GM18526 (cell line): Measurements from ENCODE around the gene C1GALT1.

Experiments used
- POLR2A ChIP-seq: IDR thresholded peaks from 3 replicates; pipeline ENCODE4 v1.6.1; 2011; ENCODE audit not compliant: insufficient read length; ENCODE audit errors: extremely low read depth

C1GALT1 gene

GRCh38 chr7:7216279-7216678, 33.9 kb downstream of the C1GALT1 start:
- TF ChIP-seq POLR2A: no peak

DNA sequence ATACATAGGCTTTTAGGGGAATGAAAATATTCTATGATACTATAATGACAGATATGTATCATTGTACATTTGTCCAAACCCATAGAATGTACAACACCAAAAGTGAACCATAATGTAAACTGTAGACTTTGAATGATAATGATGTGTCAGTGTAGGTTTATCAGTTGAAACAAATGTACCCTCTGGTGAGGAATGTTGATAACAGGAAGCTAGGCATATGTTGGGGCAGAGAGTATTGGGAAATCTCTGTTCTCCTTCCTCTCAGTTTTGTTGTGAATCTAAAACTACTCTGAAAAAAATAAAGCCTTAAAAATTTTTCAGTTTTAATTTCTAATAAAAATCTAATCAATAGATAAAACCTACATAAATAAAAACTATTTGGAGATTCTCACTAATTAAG, 36.9 kb downstream of the C1GALT1 start:
- TF ChIP-seq POLR2A: no peak

- no peak for TF ChIP-seq POLR2A
These were observed 38.5 kb downstream of the C1GALT1 start for GRCh38 chr7:7220821-7221220.

DNA sequence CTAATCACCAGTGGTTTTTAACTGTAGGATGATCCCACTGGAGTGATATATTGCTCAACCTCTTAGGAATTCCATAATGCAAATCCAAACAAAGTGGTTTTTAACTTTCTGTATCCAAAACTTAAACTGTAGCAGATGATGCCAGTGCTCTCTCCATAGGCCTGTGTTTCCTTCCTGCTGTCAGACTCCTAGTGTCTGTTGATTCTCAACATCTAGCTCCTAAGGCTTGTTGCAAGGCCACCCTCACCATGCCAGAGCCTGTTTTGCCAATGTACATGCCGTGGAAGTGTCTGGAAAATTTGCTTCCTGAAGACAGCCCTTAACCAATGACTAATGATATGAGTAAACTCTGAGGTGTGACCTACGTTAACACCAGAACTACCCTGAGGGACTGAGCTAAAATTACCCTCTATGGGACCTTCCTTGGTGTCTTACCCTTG, 39.3 kb downstream of the C1GALT1 start:
- no peak for TF ChIP-seq POLR2A

GRCh38 chr7:7223250-7223649, 40.9 kb downstream of the C1GALT1 start:
- no peak for TF ChIP-seq POLR2A

- no peak for TF ChIP-seq POLR2A
These were observed 44.1 kb downstream of the C1GALT1 start for GRCh38 chr7:7226407-7226806.

DNA sequence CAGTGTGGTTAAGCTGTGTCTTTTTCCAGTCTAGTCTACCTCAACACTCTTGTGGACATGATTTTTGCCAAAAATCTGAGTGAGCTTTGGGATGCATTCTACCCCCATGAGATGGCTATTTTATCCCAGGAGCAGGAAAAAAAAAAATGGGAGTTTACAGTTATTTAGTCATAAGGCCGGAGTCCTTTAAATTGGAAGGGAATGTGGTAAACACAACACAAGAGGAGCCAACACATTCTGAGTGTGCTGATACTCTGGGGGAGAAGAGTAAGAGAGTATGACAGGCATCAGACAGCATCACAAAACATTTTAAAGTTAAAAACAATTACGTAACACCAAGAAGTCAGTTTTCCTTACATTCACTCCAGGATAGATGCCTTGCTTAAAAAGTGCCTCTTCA, 46.1 kb downstream of the C1GALT1 start:
- no peak for TF ChIP-seq POLR2A

- no peak for TF ChIP-seq POLR2A
These were observed 46.6 kb downstream of the C1GALT1 start for GRCh38 chr7:7228967-7229366.

GRCh38 chr7:7231000-7231399, 48.7 kb downstream of the C1GALT1 start:
- no peak for TF ChIP-seq POLR2A

GRCh38 chr7:7231865-7232264, 49.5 kb downstream of the C1GALT1 start:
- no peak for TF ChIP-seq POLR2A

DNA sequence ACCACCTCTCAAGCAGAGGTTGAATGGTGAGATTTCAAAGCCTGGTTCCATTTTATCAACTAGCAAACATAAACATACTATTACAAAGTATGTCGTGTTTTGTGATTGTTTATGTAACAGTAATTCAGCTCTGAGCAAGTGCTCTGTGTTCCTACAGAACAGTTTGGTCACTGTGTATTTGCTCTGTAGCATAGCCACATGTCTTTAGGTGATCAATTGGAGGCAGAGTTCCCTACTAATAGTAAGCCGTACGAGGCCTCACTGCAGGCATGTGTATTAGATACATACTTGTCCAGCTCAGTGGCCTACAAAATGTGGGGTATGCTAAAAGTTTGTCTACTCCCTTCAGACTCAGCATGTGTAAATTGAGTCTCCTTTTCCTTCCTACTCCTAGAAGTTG, 53.0 kb downstream of the C1GALT1 start:
- no peak for TF ChIP-seq POLR2A

GRCh38 chr7:7236041-7236440, 53.7 kb downstream of the C1GALT1 start:
- no peak for TF ChIP-seq POLR2A

GRCh38 chr7:7237201-7237977, 55.0 kb downstream of the C1GALT1 start:
- no peak for TF ChIP-seq POLR2A

DNA sequence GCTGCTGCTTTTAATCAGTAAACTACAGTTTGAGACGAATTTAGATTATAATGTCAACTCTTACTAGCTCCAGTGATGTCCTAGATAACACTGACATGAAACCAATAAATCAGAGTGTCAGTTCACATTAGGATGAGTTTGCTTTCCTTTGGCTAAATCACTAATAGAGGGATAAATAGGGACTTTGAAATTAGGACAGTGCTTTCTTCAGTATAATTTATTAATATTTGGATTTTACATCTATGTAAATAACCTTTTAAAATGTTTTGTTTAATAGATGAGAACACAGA, 55.6 kb downstream of the C1GALT1 start:
- no peak for TF ChIP-seq POLR2A

DNA sequence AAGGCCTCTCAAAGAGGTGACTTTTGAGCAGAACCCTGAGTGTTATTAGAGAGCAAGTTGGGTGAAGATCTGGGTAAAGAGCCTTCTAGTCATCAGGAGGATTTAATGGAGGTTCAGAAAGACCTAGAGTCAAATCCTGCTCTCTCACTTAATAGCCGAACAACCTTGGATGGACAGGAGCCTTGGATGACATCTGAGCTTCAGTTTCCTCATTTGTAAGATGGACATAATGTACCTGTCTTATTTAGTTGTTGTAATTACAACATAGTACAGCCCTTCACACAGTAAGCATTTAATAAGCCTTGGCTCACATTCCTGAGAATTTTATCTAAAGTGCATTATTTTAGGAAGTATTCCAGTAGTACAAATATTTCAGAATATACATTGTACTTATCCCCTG, 57.0 kb downstream of the C1GALT1 start:
- TF ChIP-seq POLR2A: no peak

DNA sequence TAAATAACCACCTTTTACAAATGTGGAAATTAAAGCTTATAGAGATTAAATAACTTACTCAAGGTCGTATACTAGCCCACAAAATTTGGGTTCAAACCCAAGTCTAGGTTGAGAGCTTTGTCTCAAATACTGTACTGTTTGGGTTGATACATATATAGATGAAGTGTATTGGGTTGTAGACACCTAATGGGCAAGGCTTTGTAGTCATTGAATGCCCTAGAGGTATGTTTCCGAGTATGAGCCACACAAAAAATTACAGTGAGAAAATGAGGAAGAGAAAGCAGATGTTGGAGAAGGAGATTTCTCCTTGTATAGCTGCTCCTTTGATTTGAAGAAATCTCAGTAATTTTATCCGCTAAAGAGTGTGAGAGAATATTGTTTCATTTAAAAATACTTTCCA, 60.6 kb downstream of the C1GALT1 start:
- no peak for TF ChIP-seq POLR2A

GRCh38 chr7:7246223-7246622, 63.9 kb downstream of the C1GALT1 start:
- no peak for TF ChIP-seq POLR2A

- TF ChIP-seq POLR2A: no peak
These were observed 65.3 kb downstream of the C1GALT1 start for GRCh38 chr7:7247658-7248057.

DNA sequence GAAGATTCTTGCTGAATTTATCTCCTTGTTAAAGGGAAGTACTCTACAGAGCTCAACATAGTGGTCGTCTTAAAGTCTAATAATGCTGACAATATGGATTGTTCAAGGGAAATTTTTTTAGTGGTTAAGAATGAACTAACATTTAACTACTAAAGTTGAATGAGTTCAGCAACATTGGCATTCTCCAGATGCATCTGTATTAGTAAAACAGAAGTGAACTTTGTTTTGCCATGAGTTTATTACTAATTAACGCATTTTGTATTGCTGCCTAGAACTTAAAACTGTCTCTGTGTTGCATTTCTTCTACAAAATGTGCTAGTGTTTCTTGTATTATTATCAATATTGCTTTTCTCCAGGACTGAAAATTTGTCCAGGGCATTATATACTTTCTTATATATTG, 67.5 kb downstream of the C1GALT1 start:
- no peak for TF ChIP-seq POLR2A
